Hepatocyte (in vitro differentiated cells): ENCODE data around the gene LYZL2. TPM values are rescaled to one million over a fixed set of nuclear protein-coding genes. Genes with fewer than 3 reads are reported as not detected.
"Not testable (repeated sequence)": the region's sequence is repeated elsewhere in the genome, so short reads cannot be mapped to it uniquely, and the experiment has no call there.

Experiments used
- DNase-seq: peaks from one replicate; pipeline ENCODE4 v3.0.0-alpha.2; 2016; ENCODE audit warnings: low spot score
- H2AFZ ChIP-seq: fragments of 200-600 bp; sonication (generic); 2 replicates; pipeline ENCODE4 v1.6.0; 2016; ENCODE audit warnings: antibody characterized with exemption, mild to moderate bottlenecking
- H3K27ac ChIP-seq: fragments of 200-600 bp; sonication (generic); 2 replicates; pipeline ENCODE4 v1.5.1; 2016; ENCODE audit warnings: mild to moderate bottlenecking
- H3K27me3 ChIP-seq: fragments of 200-600 bp; sonication (generic); 2 replicates; pipeline ENCODE4 v1.6.1; 2016
- H3K36me3 ChIP-seq: fragments of 200-600 bp; sonication (generic); replicated peaks from 2 replicates; pipeline ENCODE4 v1.5.1; 2016; ENCODE audit warnings: low read depth; ENCODE audit not compliant: insufficient read depth
- H3K4me1 ChIP-seq: fragments of 200-600 bp; sonication (generic); 2 replicates; pipeline ENCODE4 v1.5.1; 2016; ENCODE audit warnings: mild to moderate bottlenecking, moderate library complexity; ENCODE audit not compliant: insufficient read depth
- H3K4me2 ChIP-seq: fragments of 200-600 bp; sonication (generic); 2 replicates; pipeline ENCODE4 v1.6.0; 2016
- H3K4me3 ChIP-seq: fragments of 200-600 bp; sonication (generic); 2 replicates; pipeline ENCODE4 v1.5.1; 2016; ENCODE audit warnings: mild to moderate bottlenecking
- H3K79me2 ChIP-seq: fragments of 200-600 bp; sonication (generic); 2 replicates; pipeline ENCODE4 v1.6.0; 2017; ENCODE audit warnings: mild to moderate bottlenecking
- H3K9me2 ChIP-seq: fragments of 200-600 bp; sonication (generic); replicated peaks from 2 replicates; pipeline ENCODE4 v1.6.0; 2017; ENCODE audit warnings: mild to moderate bottlenecking; ENCODE audit not compliant: insufficient read depth
- H3K9me3 ChIP-seq: fragments of 200-600 bp; sonication (generic); 2 replicates; pipeline ENCODE4 v1.5.1; 2016; ENCODE audit warnings: low read depth, mild to moderate bottlenecking
- H4K20me1 ChIP-seq: fragments of 200-600 bp; sonication (generic); 2 replicates; pipeline ENCODE4 v1.6.0; 2016; ENCODE audit warnings: mild to moderate bottlenecking; ENCODE audit not compliant: insufficient read depth, poor library complexity, severe bottlenecking
- EZH2 ChIP-seq: fragments of 200-600 bp; sonication (generic); IDR thresholded peaks from 2 replicates; pipeline ENCODE4 v1.6.1; 2016; ENCODE audit warnings: antibody characterized with exemption, mild to moderate bottlenecking, borderline replicate concordance
- EZH2phosphoT487 ChIP-seq: fragments of 200-600 bp; sonication (generic); IDR thresholded peaks from one replicate; pipeline ENCODE4 v1.6.1; 2018; ENCODE audit warnings: antibody characterized with exemption, mild to moderate bottlenecking, low read depth, moderate library complexity; ENCODE audit not compliant: unreplicated experiment, severe bottlenecking
- WGBS: methylation state at CpG from one replicate; pipeline ENCODE4 v1.1.6; 2016; ENCODE audit warnings: low lambda C conversion rate; ENCODE audit errors: missing lambda C conversion rate; 5-methylcytosine and 5-hydroxymethylcytosine counted together
- polyA plus RNA-seq: library from polyadenylated mRNA; unstranded; fragments of >200 nt; fragmentation: Nextera tagmentation; extraction: Ambion mirVana; gene quantifications from 2 replicates; pipeline ENCODE4 v1.2.1, GENCODE V29; 2016
- total RNA-seq: library from RNA; depleted of rRNA; stranded (reverse); fragments of >200 nt; gene quantifications from 2 replicates; pipeline ENCODE4 v1.2.3, GENCODE V29; 2014
- TF ChIP-seq, protein P1 (sequence below): fragments of 200-600 bp; sonication (generic); IDR thresholded peaks from 2 replicates; pipeline ENCODE4 v1.5.1; 2016; ENCODE audit warnings: antibody characterized with exemption, mild to moderate bottlenecking; ENCODE audit not compliant: poor library complexity

The LYZL2 gene
- total and polyA plus RNA-seq, 2 experiments from 2014 or later: not detected

GRCh38 chr10:30600005-30600404 is 29.5 kb downstream of the LYZL2 start:
- WGBS: 64% methylated on average over 2 of the region's 2 CpGs

DNA sequence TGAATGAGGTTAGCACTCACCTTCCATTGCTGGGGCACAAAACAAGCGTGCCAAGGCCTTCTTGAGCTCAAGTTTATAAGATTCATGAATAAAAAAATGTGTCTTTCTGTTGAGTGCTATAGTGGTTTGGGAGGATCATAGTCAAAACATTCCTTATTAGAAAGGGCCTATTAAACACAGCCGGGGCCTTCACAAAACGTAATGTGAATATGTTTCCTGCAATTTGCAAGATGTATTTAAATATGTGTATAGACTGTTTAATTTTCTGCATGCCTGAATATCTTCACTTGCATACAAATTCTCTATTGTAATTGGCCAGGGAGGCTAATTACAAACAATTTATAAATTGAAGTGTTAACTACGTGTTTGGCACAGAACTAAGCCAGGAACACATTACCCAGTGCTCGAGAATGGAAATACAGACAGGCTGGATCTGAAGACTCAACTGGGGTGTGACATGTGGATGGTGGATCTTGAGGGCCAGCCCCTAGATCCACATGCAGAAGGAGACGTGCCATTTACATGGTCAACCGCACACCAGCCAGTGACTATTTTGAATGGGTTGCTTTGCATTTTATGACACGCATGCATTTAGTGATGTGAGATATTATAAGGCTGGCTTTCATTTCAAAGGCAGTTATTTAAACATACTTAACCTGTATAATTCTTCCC is 31.3 kb downstream of the LYZL2 start:
- no peaks in the 10 kb centered on the region for H4K20me1 ChIP-seq
- H3K4me1 ChIP-seq: peaks cover 3% of the 10 kb centered on the region
- 83% methylated on average over 8 of the region's 8 CpGs for WGBS
- no peak overlapping the region for H3K27ac ChIP-seq
- no peaks in the 10 kb centered on the region for H3K27me3 ChIP-seq
- H3K36me3 ChIP-seq: no peaks in the 10 kb centered on the region
- H3K9me3 ChIP-seq: no peaks in the 10 kb centered on the region
- H2AFZ ChIP-seq: no peak overlapping the region
- DNase-seq: no peak
- no peaks in the 10 kb centered on the region for H3K9me2 ChIP-seq
- no peak overlapping the region for H3K4me3 ChIP-seq
- TF ChIP-seq EZH2: no peak
- TF ChIP-seq EZH2phosphoT487: no peak
- TF ChIP-seq, protein P1, sequence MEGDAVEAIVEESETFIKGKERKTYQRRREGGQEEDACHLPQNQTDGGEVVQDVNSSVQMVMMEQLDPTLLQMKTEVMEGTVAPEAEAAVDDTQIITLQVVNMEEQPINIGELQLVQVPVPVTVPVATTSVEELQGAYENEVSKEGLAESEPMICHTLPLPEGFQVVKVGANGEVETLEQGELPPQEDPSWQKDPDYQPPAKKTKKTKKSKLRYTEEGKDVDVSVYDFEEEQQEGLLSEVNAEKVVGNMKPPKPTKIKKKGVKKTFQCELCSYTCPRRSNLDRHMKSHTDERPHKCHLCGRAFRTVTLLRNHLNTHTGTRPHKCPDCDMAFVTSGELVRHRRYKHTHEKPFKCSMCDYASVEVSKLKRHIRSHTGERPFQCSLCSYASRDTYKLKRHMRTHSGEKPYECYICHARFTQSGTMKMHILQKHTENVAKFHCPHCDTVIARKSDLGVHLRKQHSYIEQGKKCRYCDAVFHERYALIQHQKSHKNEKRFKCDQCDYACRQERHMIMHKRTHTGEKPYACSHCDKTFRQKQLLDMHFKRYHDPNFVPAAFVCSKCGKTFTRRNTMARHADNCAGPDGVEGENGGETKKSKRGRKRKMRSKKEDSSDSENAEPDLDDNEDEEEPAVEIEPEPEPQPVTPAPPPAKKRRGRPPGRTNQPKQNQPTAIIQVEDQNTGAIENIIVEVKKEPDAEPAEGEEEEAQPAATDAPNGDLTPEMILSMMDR: no peak
- H3K4me2 ChIP-seq: no peak overlapping the region
- no peaks in the 10 kb centered on the region for H3K79me2 ChIP-seq

More at GRCh38 chr10:30600005-30600404, 29.5 kb downstream of the LYZL2 start:
- Histone ChIP-seq H3K9me3 (no peaks in the 10 kb centered on the region), H3K4me3 (no peak overlapping the region), H3K9me2 (no peaks in the 10 kb centered on the region), H3K36me3 (no peaks in the 10 kb centered on the region), H3K27ac (no peak overlapping the region), H4K20me1 (no peaks in the 10 kb centered on the region), H2AFZ (no peak overlapping the region), H3K4me1 (peaks cover 4% of the 10 kb centered on the region), H3K27me3 (no peaks in the 10 kb centered on the region), H3K4me2 (no peak overlapping the region), H3K79me2 (no peaks in the 10 kb centered on the region)
- no peak for DNase-seq
- TF ChIP-seq EZH2phosphoT487 (no peak), EZH2 (no peak)

DNA sequence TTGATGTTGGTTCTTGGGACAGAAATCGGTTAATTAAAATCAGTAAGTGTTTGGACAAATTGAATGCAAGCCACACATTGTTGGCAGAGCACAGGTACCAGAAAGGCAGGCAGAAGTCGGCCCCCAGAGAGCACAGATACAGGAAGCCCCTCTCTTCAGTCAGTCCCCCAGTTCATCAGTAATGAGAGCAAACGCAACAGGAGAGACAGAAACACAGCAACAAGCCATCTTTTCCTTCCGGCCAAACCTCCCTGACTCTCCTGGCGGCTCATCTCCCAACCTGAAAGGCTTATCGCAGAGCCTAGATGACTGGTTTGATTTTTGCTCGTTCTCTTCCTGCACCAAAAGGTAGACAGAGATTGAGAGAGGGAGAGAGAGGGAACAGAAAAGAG is 32.1 kb downstream of the LYZL2 start:
- not testable (repeated sequence) for H3K27ac ChIP-seq, H4K20me1 ChIP-seq, H3K79me2 ChIP-seq, H3K4me2 ChIP-seq, H3K4me1 ChIP-seq, H3K4me3 ChIP-seq, H3K9me2 ChIP-seq, H2AFZ ChIP-seq, H3K36me3 ChIP-seq, H3K27me3 ChIP-seq, DNase-seq, H3K9me3 ChIP-seq
- WGBS: 50% methylated on average over 7 of the region's 7 CpGs

DNA sequence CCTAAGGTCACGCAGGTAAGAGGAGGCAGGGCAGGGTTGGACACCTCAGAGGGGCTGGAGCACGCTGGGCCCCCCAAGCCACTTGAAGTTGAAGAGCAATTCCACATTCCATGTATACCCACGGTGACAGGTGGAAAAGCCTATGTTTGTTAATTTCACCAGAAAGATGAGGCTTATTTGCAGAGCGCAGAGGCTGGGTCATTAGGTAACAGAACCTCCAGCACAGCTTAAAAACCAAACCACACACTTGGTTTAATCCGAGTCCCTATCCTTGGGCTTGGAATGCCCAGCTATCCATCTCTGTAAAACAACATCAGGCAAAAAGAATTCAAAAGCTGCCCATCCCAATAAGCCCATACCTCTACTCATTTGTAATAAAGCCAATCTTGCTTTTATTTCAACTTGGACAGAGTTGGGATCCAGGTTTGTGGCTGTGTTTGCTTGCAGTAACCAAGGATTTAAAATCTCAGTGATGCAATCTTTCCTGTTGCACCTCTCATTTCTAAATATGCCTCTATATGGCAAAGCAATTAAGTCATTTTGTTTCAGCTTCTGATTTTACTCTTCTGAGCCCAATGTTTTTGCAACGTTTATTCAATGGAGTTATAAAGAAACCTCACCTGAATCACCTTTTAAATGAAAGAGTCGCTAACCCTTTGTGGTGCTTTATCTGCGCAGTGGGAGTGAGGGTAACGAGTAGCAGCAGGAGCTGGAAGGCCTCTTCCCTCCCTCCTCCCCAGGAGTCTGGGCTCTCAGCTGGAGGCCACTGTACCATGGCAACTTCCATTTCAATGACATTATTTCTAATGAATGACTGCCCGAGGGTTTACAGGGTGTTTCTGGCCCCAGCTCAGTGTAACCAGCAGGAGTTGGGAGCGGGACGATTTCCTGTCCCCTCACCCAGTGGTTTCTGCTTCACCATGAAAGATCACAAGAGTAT is 32.8 kb downstream of the LYZL2 start:
- not testable (repeated sequence) for H3K4me1 ChIP-seq, H3K9me2 ChIP-seq, H2AFZ ChIP-seq, DNase-seq, H3K9me3 ChIP-seq, H3K36me3 ChIP-seq, H3K27me3 ChIP-seq, H3K79me2 ChIP-seq, H3K27ac ChIP-seq, H3K4me2 ChIP-seq, H3K4me3 ChIP-seq, H4K20me1 ChIP-seq
- 40% methylated on average over 12 of the region's 12 CpGs for WGBS

- H3K9me3 ChIP-seq: no peaks in the 10 kb centered on the region
- no peaks in the 10 kb centered on the region for H3K36me3 ChIP-seq
- no peak overlapping the region for H3K4me3 ChIP-seq
- no peaks in the 10 kb centered on the region for H3K9me2 ChIP-seq
- H3K4me2 ChIP-seq: no peak overlapping the region
- no peak overlapping the region for H3K27ac ChIP-seq
- WGBS: 62% methylated on average over 6 of the region's 6 CpGs
- H4K20me1 ChIP-seq: no peaks in the 10 kb centered on the region
- DNase-seq: no peak
- no peaks in the 10 kb centered on the region for H3K27me3 ChIP-seq
- H2AFZ ChIP-seq: no peak overlapping the region
- TF ChIP-seq EZH2 (no peak), EZH2phosphoT487 (no peak)
- TF ChIP-seq, protein P1: no peak
- no peaks in the 10 kb centered on the region for H3K79me2 ChIP-seq
- H3K4me1 ChIP-seq: peaks cover 3% of the 10 kb centered on the region
These were observed 33.5 kb downstream of the LYZL2 start for GRCh38 chr10:30596013-30596412.
